ENCODE data around the gene SALL2. TPM values are rescaled to one million over a fixed set of nuclear protein-coding genes. Genes with fewer than 3 reads are reported as not detected.

SALL2 gene
- total and polyA plus RNA-seq, 2 of the 8 experiments (the other 6 are each of a cell fraction or from before 2014, with no cell fraction given): 310 to 360 TPM

DNA sequence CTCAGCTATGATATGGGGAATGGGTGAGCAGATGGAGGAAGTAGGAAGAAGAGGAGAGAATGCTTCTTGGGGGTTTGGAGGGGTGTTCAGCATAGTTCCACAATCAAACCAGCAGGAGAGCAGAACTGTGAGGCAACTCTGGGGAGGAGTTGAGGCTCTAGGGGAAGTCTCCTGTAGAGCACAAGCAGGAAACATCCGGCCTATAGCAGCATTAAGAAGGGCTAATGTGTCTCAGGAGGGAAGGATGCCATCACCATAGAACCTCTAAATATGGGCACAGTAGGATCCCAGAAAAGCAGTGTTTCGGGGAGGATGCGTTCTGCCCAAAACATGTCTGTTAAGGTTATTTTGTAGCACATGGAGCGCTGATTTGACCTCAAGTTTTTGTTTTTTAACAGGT, 8.4 kb upstream of the SALL2 start (continued):
- TF ChIP-seq SIN3A (conservative IDR thresholded peaks at IDR 0.05 in 1 of 2, IDR thresholded peaks at IDR 0.05 in 1 of 2; ENCODE audit: low read depth in 1 of 2, low read length in 2 of 2): 0 out of 4 replicates have a peak, but pooled peaks have one; percentile 24 to 45
- no peak for TF ChIP-seq CHD2 (IDR thresholded peaks at IDR 0.05; ENCODE audit: low read length)
